Transverse colon (tissue), 3 donors: ENCODE data around the gene MN1.

Experiments
- CTCF ChIP-seq, 5 experiments: fragments of 200-600 bp in 3 of 5; fragments of 450-650 bp in 2 of 5; sonication (generic) in 3 of 5; IDR thresholded peaks; 1 replicate in 2 of 5; 2 replicates in 3 of 5; pipeline ENCODE4 v1.5.1; 2016 to 2017; ENCODE audit warnings: antibody characterized with exemption in 5 of 5, inconsistent platforms in 3 of 5, mild to moderate bottlenecking in 2 of 5, moderate library complexity in 1 of 5
- POLR2A ChIP-seq: fragments of 450-650 bp; IDR thresholded peaks from one replicate; pipeline ENCODE4 v1.6.1; 2016; ENCODE audit warnings: antibody characterized with exemption, mild to moderate bottlenecking, moderate library complexity

GRCh38 chr22:27798511-27799014 is 3.0 kb downstream of the MN1 start:
- TF ChIP-seq CTCF (IDR thresholded peaks at IDR 0.05) (no peak), POLR2A (no peak)
